ENCODE data around the gene KIF5C. TPM values are rescaled to one million over a fixed set of nuclear protein-coding genes. Genes with fewer than 3 reads are reported as not detected.
A peak's percentile ranks its signal among the peaks of the same experiment; 100 is the strongest.

The KIF5C gene
- total and polyA plus RNA-seq, 2 of the 13 experiments (the other 11 are each of a cell fraction or from before 2014, with no cell fraction given), result 0.15 to 0.20 TPM

DNA sequence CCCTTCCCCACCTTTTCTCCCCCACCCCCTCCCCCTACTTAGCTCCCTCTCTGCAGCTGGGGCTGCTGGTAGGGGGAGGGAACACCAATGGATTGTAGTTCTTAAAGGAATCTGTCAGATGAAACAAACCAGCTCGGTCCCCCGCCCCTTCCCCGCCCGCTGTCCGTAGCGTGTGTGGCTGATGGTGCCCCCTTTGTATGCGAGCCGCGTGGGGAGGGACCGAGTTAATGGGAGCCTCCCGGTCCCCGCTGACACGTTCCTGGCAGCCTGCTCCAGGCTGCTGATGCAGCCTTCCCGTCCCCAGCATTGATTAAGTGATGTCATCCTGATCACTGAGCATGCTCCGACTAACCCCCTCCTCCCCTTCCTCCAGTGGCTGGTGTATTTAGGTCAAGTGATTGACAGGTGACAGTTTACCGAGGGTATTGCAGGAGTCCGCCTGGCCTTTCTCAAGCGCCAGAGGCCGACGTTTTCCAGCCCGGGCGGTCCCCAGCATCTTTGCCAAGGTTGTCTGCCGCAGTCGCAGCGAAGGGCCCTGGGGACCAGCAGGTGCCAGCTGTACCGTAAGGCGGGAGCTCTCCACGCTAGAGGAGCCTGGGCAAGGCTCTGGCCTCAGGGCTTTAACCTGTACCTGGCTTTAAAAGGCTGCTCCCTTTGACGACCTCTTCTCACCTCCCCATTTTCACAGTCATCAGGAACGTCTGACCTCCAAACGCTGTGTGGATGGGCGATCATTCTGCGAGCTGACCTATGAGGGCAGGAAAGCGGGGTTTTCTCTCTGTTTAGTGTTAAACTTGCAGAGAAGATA lies 1.8 kb downstream of the KIF5C start (continued):
- TF ChIP-seq RFX5 (IDR thresholded peaks at IDR 0.05; ENCODE audit: low read depth, low read length) (no peak), ZNF160 (CRISPR knock-in tag; IDR thresholded peaks at IDR 0.05) (no peak), PAWR (CRISPR knock-in tag; IDR thresholded peaks at IDR 0.05; ENCODE audit: borderline replicate concordance) (no peak), ZNF224 (CRISPR knock-in tag; IDR thresholded peaks at IDR 0.05) (no peak), ZNF782 (CRISPR knock-in tag; IDR thresholded peaks at IDR 0.05; ENCODE audit: borderline replicate concordance) (no peak), ZNF20 (CRISPR knock-in tag; IDR thresholded peaks at IDR 0.05) (no peak), ZNF251 (CRISPR knock-in tag; IDR thresholded peaks at IDR 0.05) (no peak), HNRNPLL (IDR thresholded peaks at IDR 0.05; ENCODE audit: low read depth, low read length, poor library complexity, severe bottlenecking) (no peak), XBP1 (CRISPR knock-in tag; IDR thresholded peaks at IDR 0.05) (no peak), SMAD9 (CRISPR knock-in tag; IDR thresholded peaks at IDR 0.05) (no peak), AGO1 (IDR thresholded peaks at IDR 0.05; ENCODE audit: low read depth, low read length, poor library complexity, severe bottlenecking) (no peak), SAP130 (CRISPR knock-in tag; IDR thresholded peaks at IDR 0.05; ENCODE audit: low read depth) (peak; percentile 31)
- TF ChIP-seq, protein P1, sequence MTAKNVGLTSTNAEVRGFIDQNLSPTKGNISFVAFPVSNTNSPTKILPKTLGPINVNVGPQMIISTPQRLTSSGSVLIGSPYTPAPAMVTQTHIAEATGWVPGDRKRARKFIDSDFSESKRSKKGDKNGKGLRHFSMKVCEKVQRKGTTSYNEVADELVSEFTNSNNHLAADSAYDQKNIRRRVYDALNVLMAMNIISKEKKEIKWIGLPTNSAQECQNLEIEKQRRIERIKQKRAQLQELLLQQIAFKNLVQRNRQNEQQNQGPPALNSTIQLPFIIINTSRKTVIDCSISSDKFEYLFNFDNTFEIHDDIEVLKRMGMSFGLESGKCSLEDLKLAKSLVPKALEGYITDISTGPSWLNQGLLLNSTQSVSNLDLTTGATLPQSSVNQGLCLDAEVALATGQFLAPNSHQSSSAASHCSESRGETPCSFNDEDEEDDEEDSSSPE (CRISPR knock-in tag; IDR thresholded peaks at IDR 0.05), result no peak
- TF ChIP-seq, protein P2, sequence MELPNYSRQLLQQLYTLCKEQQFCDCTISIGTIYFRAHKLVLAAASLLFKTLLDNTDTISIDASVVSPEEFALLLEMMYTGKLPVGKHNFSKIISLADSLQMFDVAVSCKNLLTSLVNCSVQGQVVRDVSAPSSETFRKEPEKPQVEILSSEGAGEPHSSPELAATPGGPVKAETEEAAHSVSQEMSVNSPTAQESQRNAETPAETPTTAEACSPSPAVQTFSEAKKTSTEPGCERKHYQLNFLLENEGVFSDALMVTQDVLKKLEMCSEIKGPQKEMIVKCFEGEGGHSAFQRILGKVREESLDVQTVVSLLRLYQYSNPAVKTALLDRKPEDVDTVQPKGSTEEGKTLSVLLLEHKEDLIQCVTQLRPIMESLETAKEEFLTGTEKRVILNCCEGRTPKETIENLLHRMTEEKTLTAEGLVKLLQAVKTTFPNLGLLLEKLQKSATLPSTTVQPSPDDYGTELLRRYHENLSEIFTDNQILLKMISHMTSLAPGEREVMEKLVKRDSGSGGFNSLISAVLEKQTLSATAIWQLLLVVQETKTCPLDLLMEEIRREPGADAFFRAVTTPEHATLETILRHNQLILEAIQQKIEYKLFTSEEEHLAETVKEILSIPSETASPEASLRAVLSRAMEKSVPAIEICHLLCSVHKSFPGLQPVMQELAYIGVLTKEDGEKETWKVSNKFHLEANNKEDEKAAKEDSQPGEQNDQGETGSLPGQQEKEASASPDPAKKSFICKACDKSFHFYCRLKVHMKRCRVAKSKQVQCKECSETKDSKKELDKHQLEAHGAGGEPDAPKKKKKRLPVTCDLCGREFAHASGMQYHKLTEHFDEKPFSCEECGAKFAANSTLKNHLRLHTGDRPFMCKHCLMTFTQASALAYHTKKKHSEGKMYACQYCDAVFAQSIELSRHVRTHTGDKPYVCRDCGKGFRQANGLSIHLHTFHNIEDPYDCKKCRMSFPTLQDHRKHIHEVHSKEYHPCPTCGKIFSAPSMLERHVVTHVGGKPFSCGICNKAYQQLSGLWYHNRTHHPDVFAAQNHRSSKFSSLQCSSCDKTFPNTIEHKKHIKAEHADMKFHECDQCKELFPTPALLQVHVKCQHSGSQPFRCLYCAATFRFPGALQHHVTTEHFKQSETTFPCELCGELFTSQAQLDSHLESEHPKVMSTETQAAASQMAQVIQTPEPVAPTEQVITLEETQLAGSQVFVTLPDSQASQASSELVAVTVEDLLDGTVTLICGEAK (IDR thresholded peaks at IDR 0.05), result no peak
- TF ChIP-seq, protein P2 (CRISPR knock-in tag; IDR thresholded peaks at IDR 0.05), result 0 out of 2 replicates have a peak, but pooled peaks have one; percentile 31
- TF ChIP-seq, protein P3, sequence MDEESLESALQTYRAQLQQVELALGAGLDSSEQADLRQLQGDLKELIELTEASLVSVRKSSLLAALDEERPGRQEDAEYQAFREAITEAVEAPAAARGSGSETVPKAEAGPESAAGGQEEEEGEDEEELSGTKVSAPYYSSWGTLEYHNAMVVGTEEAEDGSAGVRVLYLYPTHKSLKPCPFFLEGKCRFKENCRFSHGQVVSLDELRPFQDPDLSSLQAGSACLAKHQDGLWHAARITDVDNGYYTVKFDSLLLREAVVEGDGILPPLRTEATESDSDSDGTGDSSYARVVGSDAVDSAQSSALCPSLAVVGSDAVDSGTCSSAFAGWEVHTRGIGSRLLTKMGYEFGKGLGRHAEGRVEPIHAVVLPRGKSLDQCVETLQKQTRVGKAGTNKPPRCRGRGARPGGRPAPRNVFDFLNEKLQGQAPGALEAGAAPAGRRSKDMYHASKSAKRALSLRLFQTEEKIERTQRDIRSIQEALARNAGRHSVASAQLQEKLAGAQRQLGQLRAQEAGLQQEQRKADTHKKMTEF (CRISPR knock-in tag; IDR thresholded peaks at IDR 0.05), result no peak
- TF ChIP-seq, protein P4, sequence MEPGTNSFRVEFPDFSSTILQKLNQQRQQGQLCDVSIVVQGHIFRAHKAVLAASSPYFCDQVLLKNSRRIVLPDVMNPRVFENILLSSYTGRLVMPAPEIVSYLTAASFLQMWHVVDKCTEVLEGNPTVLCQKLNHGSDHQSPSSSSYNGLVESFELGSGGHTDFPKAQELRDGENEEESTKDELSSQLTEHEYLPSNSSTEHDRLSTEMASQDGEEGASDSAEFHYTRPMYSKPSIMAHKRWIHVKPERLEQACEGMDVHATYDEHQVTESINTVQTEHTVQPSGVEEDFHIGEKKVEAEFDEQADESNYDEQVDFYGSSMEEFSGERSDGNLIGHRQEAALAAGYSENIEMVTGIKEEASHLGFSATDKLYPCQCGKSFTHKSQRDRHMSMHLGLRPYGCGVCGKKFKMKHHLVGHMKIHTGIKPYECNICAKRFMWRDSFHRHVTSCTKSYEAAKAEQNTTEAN (CRISPR knock-in tag; conservative IDR thresholded peaks at IDR 0.05), result no peak
